ENCODE measurements around the gene CDC42BPA.
"Not testable (repeated sequence)": the region's sequence is repeated elsewhere in the genome, so short reads cannot be mapped to it uniquely, and the experiment has no call there.

Gene CDC42BPA

DNA sequence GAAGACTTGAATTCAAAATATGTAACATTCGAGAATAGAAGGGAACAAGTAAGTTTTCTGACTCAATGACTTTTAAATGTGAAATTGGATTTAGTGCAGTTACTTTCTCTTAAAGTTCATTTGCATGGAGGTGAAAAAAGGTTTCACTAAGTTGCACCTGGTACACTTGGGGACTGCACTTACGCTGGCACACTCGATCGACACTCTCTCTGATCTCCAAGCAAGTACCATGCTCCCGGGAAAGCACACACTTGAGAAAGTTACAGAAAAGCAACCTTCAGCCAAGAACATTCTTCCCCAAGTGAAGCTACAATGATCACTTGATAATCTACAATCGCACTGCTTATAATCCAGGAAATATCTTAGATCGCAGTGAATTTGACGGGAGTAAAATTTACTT, 315.1 kb downstream of the CDC42BPA start:
- in situ Hi-C loops (cut with MboI; ENCODE audit: low sequenced_read_pairs) = no loop called here

DNA sequence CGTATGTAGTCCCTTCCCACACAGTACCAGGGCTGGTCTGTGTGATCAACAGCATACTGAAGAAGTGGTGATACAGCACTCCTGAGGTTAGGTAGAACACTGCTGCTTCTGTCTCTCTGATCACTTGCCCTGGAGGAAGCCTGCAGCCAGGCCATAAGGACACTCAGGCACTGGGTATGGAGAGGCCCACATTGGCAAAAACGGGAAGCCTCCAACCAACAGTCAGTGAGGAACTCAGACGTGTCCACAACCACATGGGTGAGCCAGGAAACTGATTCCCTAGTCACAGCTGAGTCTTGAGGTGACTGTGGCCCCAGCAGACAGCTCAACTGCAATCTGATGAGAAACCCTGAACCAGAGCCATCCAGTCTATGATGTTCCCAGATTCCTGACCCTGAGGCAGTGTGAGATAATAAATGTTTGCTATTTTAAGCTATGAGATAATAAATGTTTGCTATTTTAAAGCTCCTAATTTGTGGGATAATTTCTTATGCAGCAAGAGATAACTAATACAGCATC, 315.7 kb downstream of the CDC42BPA start:
- in situ Hi-C loops (cut with MboI; ENCODE audit: low sequenced_read_pairs) = no loop called here

- in situ Hi-C loops (cut with MboI; ENCODE audit: low sequenced_read_pairs) = not testable (repeated sequence)
These were observed 318.7 kb downstream of the CDC42BPA start for GRCh38 chr1:226999579-226999978.

DNA sequence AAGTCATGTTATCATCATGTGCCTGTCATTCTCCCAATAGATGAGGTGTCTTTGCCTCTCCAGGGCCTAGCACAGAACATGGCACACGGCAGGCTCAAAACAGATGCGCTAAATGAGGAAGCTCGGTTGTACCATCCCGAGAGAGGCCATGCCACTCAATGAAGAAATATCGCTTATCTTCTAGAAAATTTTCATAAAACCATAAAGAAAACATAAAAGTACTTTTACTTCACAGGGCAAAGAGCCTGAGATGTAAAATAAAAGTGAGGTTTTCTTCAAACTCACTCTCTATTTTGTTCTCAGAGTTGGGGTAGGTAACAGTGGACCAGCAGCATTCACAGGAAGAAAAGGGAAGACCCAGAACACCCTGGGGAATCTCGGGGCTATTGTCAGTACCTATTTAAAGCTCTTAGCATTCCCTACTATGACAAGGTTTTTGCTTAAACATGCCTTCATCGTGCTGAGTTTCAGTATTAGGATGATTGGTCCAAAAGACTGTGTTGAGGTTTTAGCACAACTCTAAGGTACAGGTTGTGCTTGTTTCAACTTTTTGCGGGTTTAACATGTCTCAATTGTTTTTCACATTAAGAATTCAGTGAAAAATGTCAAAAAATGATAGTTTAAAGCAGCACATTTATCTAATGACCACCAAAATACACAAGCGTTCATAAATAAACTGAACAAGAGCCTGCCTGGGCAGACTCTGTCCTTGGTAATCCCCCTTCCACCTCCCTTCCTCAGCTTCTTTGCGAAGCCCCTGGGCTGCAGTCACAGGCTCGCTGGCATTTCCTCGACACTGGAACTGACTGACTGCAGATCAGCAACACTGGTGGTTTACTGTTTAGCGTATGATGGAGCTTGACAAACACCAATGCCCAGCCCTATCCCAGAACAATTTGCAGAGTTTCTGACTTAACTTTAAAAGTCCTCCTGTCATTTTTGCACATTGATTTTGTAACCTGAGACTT, 322.6 kb downstream of the CDC42BPA start:
- in situ Hi-C loops (cut with MboI; ENCODE audit: low sequenced_read_pairs) = no loop called here

DNA sequence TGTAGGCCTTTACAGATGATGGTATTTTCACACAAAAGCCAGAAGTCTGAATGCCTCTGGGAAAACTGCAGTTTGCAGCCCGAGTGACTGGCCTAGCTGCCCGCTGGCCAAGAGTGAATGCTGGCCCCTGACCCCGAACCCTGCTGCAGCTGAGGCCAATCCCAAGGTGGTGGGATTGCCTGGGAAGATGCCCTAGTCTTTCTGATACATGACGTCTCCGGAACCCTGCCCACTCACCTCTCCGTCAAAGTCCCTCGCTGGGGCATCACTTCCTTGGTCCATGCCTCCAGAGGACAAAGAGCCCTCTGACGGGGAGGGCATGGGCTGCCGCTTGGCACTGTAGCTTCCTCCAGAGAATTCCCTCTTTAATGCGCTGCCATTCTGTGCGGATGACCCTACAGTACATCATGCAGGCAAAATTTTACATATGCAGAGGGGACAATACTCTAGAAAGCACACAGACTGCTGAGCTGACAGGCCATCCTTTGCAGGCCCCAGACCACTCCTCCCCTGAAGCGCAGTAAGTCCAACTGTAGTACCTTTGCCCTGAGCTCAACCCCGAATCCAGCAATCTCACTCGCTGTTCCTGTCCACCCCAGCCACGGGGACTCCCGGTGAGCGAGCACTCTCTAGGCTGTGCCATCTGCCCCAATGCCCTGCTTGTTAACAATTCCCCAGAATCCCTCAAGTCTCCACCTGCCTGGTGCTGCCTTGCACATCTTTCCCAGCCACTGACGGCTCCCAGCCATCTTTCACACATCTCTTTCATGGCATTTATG, 323.5 kb downstream of the CDC42BPA start:
- in situ Hi-C loops (cut with MboI; ENCODE audit: low sequenced_read_pairs) = no loop called here

GRCh38 chr1:226993814-226994585, 324.3 kb downstream of the CDC42BPA start:
- in situ Hi-C loops (cut with MboI; ENCODE audit: low sequenced_read_pairs) = no loop called here

- in situ Hi-C loops (cut with MboI; ENCODE audit: low sequenced_read_pairs) = no loop called here
These were observed 326.4 kb downstream of the CDC42BPA start for GRCh38 chr1:226991920-226992319.

DNA sequence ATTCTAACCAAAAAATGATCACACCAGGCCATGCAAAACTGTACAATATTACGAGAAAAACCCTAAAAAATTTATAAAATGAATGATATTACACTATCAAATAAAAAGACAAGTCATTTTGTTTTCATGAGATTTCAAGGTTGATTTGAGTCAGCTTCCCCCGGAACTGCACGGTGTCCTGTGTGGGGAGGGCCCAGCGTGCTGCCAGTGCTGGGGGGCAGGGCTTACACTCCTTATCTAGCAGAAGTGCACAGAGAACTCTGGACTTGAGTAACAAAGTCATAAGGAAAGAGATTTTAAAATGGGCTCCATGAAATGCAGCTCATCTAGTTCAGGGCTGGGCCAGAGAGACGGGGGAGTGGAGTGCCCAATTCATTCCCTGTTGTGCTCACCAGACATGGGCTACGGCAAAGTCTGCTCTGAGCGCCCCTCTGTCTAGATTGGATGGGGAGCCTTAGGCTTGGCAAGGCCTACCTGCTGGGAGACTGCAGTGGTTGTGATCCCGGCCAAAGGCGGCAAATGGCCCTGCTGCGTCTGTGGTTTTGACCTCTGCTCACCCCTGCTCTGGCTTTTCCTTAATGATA, 328.1 kb downstream of the CDC42BPA start:
- in situ Hi-C loops (cut with MboI; ENCODE audit: low sequenced_read_pairs) = no loop called here

GRCh38 chr1:226989085-226989920, 329.0 kb downstream of the CDC42BPA start:
- in situ Hi-C loops (cut with MboI; ENCODE audit: low sequenced_read_pairs) = no loop called here

- in situ Hi-C loops (cut with MboI; ENCODE audit: low sequenced_read_pairs) = no loop called here
These were observed 330.0 kb downstream of the CDC42BPA start for GRCh38 chr1:226988334-226988666.

DNA sequence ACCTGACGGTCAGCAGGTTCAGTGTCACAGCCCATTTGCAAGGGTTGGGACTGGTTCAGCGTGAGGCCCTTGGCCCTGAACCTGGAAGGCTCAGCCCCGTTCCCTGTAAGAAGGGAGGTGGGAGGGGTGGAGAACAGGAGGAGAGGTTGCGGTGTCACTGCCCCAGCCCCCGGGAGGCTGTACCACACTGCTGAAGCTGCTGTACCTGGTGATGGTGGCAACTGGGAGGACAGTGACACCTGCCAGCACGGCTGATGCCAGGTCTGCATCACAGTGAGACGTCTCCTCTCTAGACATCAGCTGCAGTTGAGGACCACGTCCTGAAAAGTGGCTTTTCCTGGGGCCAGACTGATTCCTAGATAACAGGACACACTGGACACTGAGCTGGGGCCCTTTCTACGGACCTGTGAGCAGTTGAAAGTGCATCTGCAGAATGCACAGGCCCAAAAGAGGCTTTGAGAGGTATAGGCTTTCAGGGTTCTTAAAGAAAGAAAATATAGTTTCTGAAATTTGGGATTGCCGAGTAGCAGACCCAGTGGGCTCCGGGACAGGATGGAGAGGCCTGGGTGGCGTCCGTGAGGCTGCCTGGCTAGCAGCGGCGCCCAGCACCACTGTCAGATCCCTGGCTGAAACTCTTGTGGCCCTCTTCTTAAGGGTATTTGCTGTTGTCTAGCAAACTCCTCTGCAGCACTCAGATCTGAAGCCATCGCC, 330.5 kb downstream of the CDC42BPA start:
- in situ Hi-C loops (cut with MboI; ENCODE audit: low sequenced_read_pairs) = no loop called here

- in situ Hi-C loops (cut with MboI; ENCODE audit: low sequenced_read_pairs) = no loop called here
These were observed 331.1 kb downstream of the CDC42BPA start for GRCh38 chr1:226987179-226987536.

GRCh38 chr1:226986496-226987178, 331.7 kb downstream of the CDC42BPA start:
- in situ Hi-C loops (cut with MboI; ENCODE audit: low sequenced_read_pairs) = no loop called here

- in situ Hi-C loops (cut with MboI; ENCODE audit: low sequenced_read_pairs) = no loop called here
These were observed 332.3 kb downstream of the CDC42BPA start for GRCh38 chr1:226985839-226986463.

GRCh38 chr1:226985239-226985838, 333.0 kb downstream of the CDC42BPA start:
- in situ Hi-C loops (cut with MboI; ENCODE audit: low sequenced_read_pairs) = no loop called here

DNA sequence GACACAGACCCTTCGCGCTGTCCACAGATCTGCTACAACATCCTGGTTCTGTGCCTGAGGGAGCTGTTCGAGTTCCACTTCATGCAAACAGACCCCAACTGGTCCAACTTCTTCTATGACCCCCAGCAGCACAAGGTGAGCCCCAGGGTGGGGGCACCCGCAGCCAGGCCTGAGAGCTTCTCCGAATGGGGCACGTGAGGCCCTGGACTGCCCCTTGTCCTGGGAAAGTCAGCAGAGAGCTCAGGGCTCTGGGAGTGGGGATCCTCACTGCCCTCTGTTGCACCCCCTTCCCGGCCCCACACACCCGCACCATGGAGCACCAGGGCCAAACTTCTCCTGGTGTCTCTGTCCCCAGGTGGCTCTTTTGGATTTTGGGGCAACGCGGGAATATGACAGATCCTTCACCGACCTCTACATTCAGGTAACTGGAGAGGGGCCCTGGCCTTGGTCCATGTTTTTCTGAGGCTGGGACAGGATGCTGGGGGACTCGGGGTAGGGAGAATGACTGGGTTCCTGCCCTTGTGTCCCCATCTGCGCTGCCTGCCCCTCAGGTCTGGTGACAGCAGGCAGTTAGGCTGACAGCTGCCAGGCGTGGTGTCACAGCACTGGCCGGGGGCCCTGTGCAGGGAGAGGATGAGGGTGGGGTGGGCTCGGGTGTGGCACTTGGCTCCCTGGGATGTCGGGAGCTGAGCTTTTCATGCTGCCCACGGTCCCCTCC, 333.6 kb downstream of the CDC42BPA start:
- in situ Hi-C loops (cut with MboI; ENCODE audit: low sequenced_read_pairs) = no loop called here

- in situ Hi-C loops (cut with MboI; ENCODE audit: low sequenced_read_pairs) = no loop called here
These were observed 334.3 kb downstream of the CDC42BPA start for GRCh38 chr1:226983992-226984364.
